Karpas-422 (cell line): ENCODE results near the gene CBARP. TPM values are rescaled to one million over a fixed set of nuclear protein-coding genes. Genes with fewer than 3 reads are reported as not detected.

Source experiments
- DNase-seq: peaks from one replicate; pipeline ENCODE4 v3.0.0-alpha.2; 2015
- H2AFZ ChIP-seq: fragments of 200-600 bp; sonication (generic); 2 replicates; pipeline ENCODE4 v1.6.1; 2014; ENCODE audit warnings: antibody characterized with exemption, low read length, mixed read lengths
- H3K27ac ChIP-seq: fragments of 200-600 bp; sonication (generic); 2 replicates; pipeline ENCODE4 v1.5.1; 2014; ENCODE audit warnings: mild to moderate bottlenecking, low read length, moderate library complexity
- H3K27me3 ChIP-seq: fragments of 200-600 bp; sonication (generic); 2 replicates; pipeline ENCODE4 v1.6.1; 2014; ENCODE audit warnings: low read length, mixed read lengths
- H3K36me3 ChIP-seq: fragments of 200-600 bp; sonication (generic); 2 replicates; pipeline ENCODE4 v1.6.1; 2014; ENCODE audit warnings: low read length, mixed read lengths; ENCODE audit not compliant: insufficient read depth
- H3K4me1 ChIP-seq: fragments of 200-600 bp; sonication (generic); 2 replicates; pipeline ENCODE4 v1.6.1; 2014; ENCODE audit warnings: mild to moderate bottlenecking, low read length, mixed read lengths
- H3K4me2 ChIP-seq: fragments of 200-600 bp; sonication (generic); 2 replicates; pipeline ENCODE4 v1.6.1; 2014; ENCODE audit warnings: low read length, low read depth, mild to moderate bottlenecking; ENCODE audit not compliant: poor library complexity, severe bottlenecking
- H3K4me3 ChIP-seq: fragments of 200-600 bp; sonication (generic); 2 replicates; pipeline ENCODE4 v1.5.1; 2014; ENCODE audit warnings: mild to moderate bottlenecking, antibody characterized with exemption, low read length, mixed read lengths
- H3K79me2 ChIP-seq: fragments of 200-600 bp; sonication (generic); 2 replicates; pipeline ENCODE4 v1.6.1; 2014; ENCODE audit warnings: mild to moderate bottlenecking, low read length, mixed read lengths
- H3K9ac ChIP-seq: fragments of 200-600 bp; sonication (generic); 2 replicates; pipeline ENCODE4 v1.6.0; 2014; ENCODE audit warnings: low read length
- H3K9me2 ChIP-seq: fragments of 200-600 bp; sonication (generic), shearing (Covaris generic); replicated peaks from 2 replicates; pipeline ENCODE4 v1.6.0; 2014; ENCODE audit warnings: mild to moderate bottlenecking, low read length, moderate library complexity; ENCODE audit not compliant: insufficient read depth
- H3K9me3 ChIP-seq: fragments of 300-700, 200-600 bp; sonication (generic); 2 replicates; pipeline ENCODE4 v1.6.1; 2014; ENCODE audit warnings: low read length, mixed read lengths
- H4K20me1 ChIP-seq: fragments of 200-600 bp; sonication (generic); 2 replicates; pipeline ENCODE4 v1.6.1; 2014; ENCODE audit warnings: mild to moderate bottlenecking, antibody characterized with exemption, low read length, low read depth; ENCODE audit not compliant: insufficient read depth
- total RNA-seq: library from RNA; depleted of rRNA; stranded (reverse); fragments of >200 nt; shearing (Covaris generic); gene quantifications from 2 replicates; pipeline ENCODE4 v1.2.3, GENCODE V29; 2014; ENCODE audit warnings: low replicate concordance

CBARP gene
- total RNA-seq, 1 experiment from 2014 or later, result 1.6 TPM

GRCh38 chr19:1229924-1230782, 7.7 kb downstream of the CBARP start:
- Histone ChIP-seq H3K4me3 (no peak overlapping the region), H3K79me2 (no peaks in the 10 kb centered on the region), H3K9me2 (no peaks in the 10 kb centered on the region), H3K27me3 (no peaks in the 10 kb centered on the region), H3K9me3 (no peaks in the 10 kb centered on the region), H3K4me2 (no peak overlapping the region), H3K36me3 (no peaks in the 10 kb centered on the region), H3K9ac (no peak overlapping the region), H4K20me1 (no peaks in the 10 kb centered on the region), H3K4me1 (peaks cover 3% of the 10 kb centered on the region; the same call in 1 of the 2 replicates), H3K27ac (no peak overlapping the region), H2AFZ (no peak overlapping the region)
- no peak for DNase-seq

- Histone ChIP-seq H3K79me2 (no peaks in the 10 kb centered on the region), H3K4me1 (peaks cover 3% of the 10 kb centered on the region; the same call in 1 of the 2 replicates), H2AFZ (no peak overlapping the region), H3K9ac (no peak overlapping the region), H3K9me3 (no peaks in the 10 kb centered on the region), H3K36me3 (no peaks in the 10 kb centered on the region), H3K4me2 (no peak overlapping the region), H3K27me3 (no peaks in the 10 kb centered on the region), H4K20me1 (no peaks in the 10 kb centered on the region), H3K27ac (no peak overlapping the region), H3K4me3 (no peak overlapping the region), H3K9me2 (no peaks in the 10 kb centered on the region)
- DNase-seq, result no peak
Measured at GRCh38 chr19:1229056-1229923, 8.5 kb downstream of the CBARP start.

GRCh38 chr19:1228161-1228957, 9.4 kb downstream of the CBARP start:
- Histone ChIP-seq H3K9me2 (no peaks in the 10 kb centered on the region), H3K27me3 (no peaks in the 10 kb centered on the region), H3K4me2 (no peak overlapping the region), H3K4me1 (peaks cover 3% of the 10 kb centered on the region; the same call in 1 of the 2 replicates), H3K27ac (no peak overlapping the region), H3K79me2 (no peaks in the 10 kb centered on the region), H3K36me3 (no peaks in the 10 kb centered on the region), H4K20me1 (no peaks in the 10 kb centered on the region), H3K4me3 (no peak overlapping the region), H3K9ac (no peak overlapping the region), H3K9me3 (no peaks in the 10 kb centered on the region), H2AFZ (no peak overlapping the region)
- no peak for DNase-seq

- no peak for DNase-seq
- no peak overlapping the region for H3K4me3 ChIP-seq
- peaks cover 5% of the 10 kb centered on the region for H3K4me1 ChIP-seq
- no peak overlapping the region for H3K9ac ChIP-seq
- no peak overlapping the region for H3K27ac ChIP-seq
- H3K9me2 ChIP-seq, result no peaks in the 10 kb centered on the region
- no peaks in the 10 kb centered on the region for H3K27me3 ChIP-seq
- H2AFZ ChIP-seq, result no peak overlapping the region
- H3K79me2 ChIP-seq, result no peaks in the 10 kb centered on the region
- H3K9me3 ChIP-seq, result no peaks in the 10 kb centered on the region
- peaks cover 6% of the 10 kb centered on the region; the same call in 1 of the 2 replicates for H4K20me1 ChIP-seq
- no peaks in the 10 kb centered on the region for H3K36me3 ChIP-seq
- no peak overlapping the region for H3K4me2 ChIP-seq
Measured at GRCh38 chr19:1227304-1228054, 10.3 kb downstream of the CBARP start.

- Histone ChIP-seq H3K4me3 (no peak overlapping the region), H3K4me2 (no peak overlapping the region), H3K27ac (no peak overlapping the region), H3K9me2 (no peaks in the 10 kb centered on the region), H3K27me3 (no peaks in the 10 kb centered on the region), H4K20me1 (peaks cover 6% of the 10 kb centered on the region; the same call in 1 of the 2 replicates), H3K4me1 (peaks cover 5% of the 10 kb centered on the region), H2AFZ (no peak overlapping the region), H3K79me2 (no peaks in the 10 kb centered on the region), H3K9me3 (no peaks in the 10 kb centered on the region), H3K9ac (no peak overlapping the region), H3K36me3 (no peaks in the 10 kb centered on the region)
- no peak for DNase-seq
Measured at GRCh38 chr19:1226522-1227303, 11.1 kb downstream of the CBARP start.

GRCh38 chr19:1226227-1226518, 11.6 kb downstream of the CBARP start:
- H2AFZ ChIP-seq, result no peak overlapping the region
- no peak overlapping the region for H3K27ac ChIP-seq
- peaks cover 5% of the 10 kb centered on the region for H3K4me1 ChIP-seq
- no peaks in the 10 kb centered on the region for H3K9me3 ChIP-seq
- DNase-seq, result no peak
- no peak overlapping the region for H3K4me2 ChIP-seq
- H3K4me3 ChIP-seq, result no peak overlapping the region
- no peaks in the 10 kb centered on the region for H3K9me2 ChIP-seq
- H3K36me3 ChIP-seq, result no peaks in the 10 kb centered on the region
- no peaks in the 10 kb centered on the region for H3K27me3 ChIP-seq
- H3K9ac ChIP-seq, result no peak overlapping the region
- 0 out of 2 replicates have a peak, but pooled peaks cover under 1% of the 10 kb centered on the region for H3K79me2 ChIP-seq
- H4K20me1 ChIP-seq, result peaks cover 6% of the 10 kb centered on the region; the same call in 1 of the 2 replicates
